H1 (cell line): ENCODE results near the gene WDR26. TPM values are rescaled to one million over a fixed set of nuclear protein-coding genes. Genes with fewer than 3 reads are reported as not detected.

ENCODE experiments used
- CTCF ChIA-PET: fragments of 300-600 bp; sonication (Branson Sonifier 250); formaldehyde crosslinking; loops from one replicate; lab custom pipeline; 2021; ENCODE audit not compliant: partially characterized antibody; lab: Charles Lee
- POLR2A ChIA-PET: fragments of 300-600 bp; sonication (Branson Sonifier 250); formaldehyde crosslinking; loops from one replicate; lab custom pipeline; 2021; ENCODE audit warnings: inconsistent platforms; ENCODE audit not compliant: partially characterized antibody; lab: Charles Lee
- DNase-seq, 2 experiments: peaks; one replicate each; pipeline versions ENCODE4 v3.0.0 to v3.0.0-alpha.2; 2010 to 2022; ENCODE audit warnings: low spot score in 2 of 2, low read depth in 1 of 2, mixed read lengths in 1 of 2
- FAIRE-seq: peaks from 2 replicates; lab custom pipeline; 2011; peaks lifted over from hg19 to GRCh38; lab: Jason Lieb, UNC
- H2AFZ ChIP-seq: 2 replicates; pipeline ENCODE4 v1.8.1; 2012; ENCODE audit warnings: low read length, inconsistent platforms
- H2AK5ac ChIP-seq: 2 replicates; pipeline ENCODE4 v1.6.1; 2013; ENCODE audit warnings: low read depth, low read length
- H2BK120ac ChIP-seq: replicated peaks from 2 replicates; pipeline ENCODE3; 2013; ENCODE audit warnings: low read depth, low read length, inconsistent platforms
- H2BK12ac ChIP-seq: 2 replicates; pipeline ENCODE4 v1.6.1; 2013; ENCODE audit warnings: low read depth, low read length
- H2BK15ac ChIP-seq: 2 replicates; pipeline ENCODE4 v1.6.1; 2013; ENCODE audit warnings: low read length
- H2BK20ac ChIP-seq: 2 replicates; pipeline ENCODE4 v1.6.1; 2013; ENCODE audit warnings: low read length
- H2BK5ac ChIP-seq: 2 replicates; pipeline ENCODE4 v1.6.1; 2013; ENCODE audit warnings: low read depth, low read length
- H3K14ac ChIP-seq: 2 replicates; pipeline ENCODE4 v1.6.1; 2013; ENCODE audit warnings: inconsistent platforms; ENCODE audit not compliant: insufficient read length
- H3K18ac ChIP-seq: 2 replicates; pipeline ENCODE4 v1.6.1; 2013; ENCODE audit warnings: low read length; ENCODE audit errors: extremely low read depth
- H3K23ac ChIP-seq: 2 replicates; pipeline ENCODE4 v1.6.1; 2013; ENCODE audit warnings: inconsistent platforms; ENCODE audit not compliant: insufficient read length
- H3K23me2 ChIP-seq: 2 replicates; pipeline ENCODE4 v1.6.1; 2013; ENCODE audit warnings: low read depth, low read length
- H3K27ac ChIP-seq: 2 replicates; pipeline ENCODE4 v1.6.1; 2011; ENCODE audit warnings: low read depth, low read length, inconsistent platforms
- H3K27me3 ChIP-seq, 4 experiments: replicated peaks in 1 of 4; 1 replicate in 1 of 4; 2 replicates in 3 of 4; pipeline versions ENCODE4 v1.6.1 to v1.8.1; 2011 to 2013; ENCODE audit warnings: low read length in 3 of 4, mild to moderate bottlenecking in 3 of 4, inconsistent platforms in 2 of 4, mixed read lengths in 2 of 4, moderate library complexity in 1 of 4; ENCODE audit not compliant: control insufficient read depth in 3 of 4, insufficient read depth in 3 of 4; ENCODE audit errors: extremely low read depth in 1 of 4
- H3K36me3 ChIP-seq, 4 experiments: 2 replicates each; pipeline versions ENCODE4 v1.6.1 to v1.8.1; 2011 to 2013; ENCODE audit warnings: mild to moderate bottlenecking in 4 of 4, low read length in 3 of 4, moderate library complexity in 2 of 4, control low read depth in 1 of 4, inconsistent platforms in 1 of 4; ENCODE audit not compliant: insufficient read depth in 4 of 4, control insufficient read depth in 2 of 4
- H3K4ac ChIP-seq: replicated peaks from 2 replicates; pipeline ENCODE3; 2013; ENCODE audit warnings: low read length, low read depth, mixed read lengths, inconsistent platforms; ENCODE audit not compliant: insufficient read length
- H3K4me1 ChIP-seq, 4 experiments: replicated peaks in 1 of 4; 1 replicate in 1 of 4; 2 replicates in 3 of 4; pipeline versions ENCODE4 v1.6.1 to v1.8.1; 2011 to 2013; ENCODE audit warnings: low read length in 3 of 4, inconsistent platforms in 2 of 4, mixed read lengths in 1 of 4; ENCODE audit not compliant: insufficient read depth in 4 of 4, control insufficient read depth in 3 of 4
- H3K4me2 ChIP-seq, 2 experiments: 2 replicates each; pipeline versions ENCODE4 v1.6.1 to v1.8.1; 2011 to 2013; ENCODE audit warnings: low read depth in 2 of 2, low read length in 2 of 2, control low read depth in 1 of 2, inconsistent platforms in 1 of 2, mild to moderate bottlenecking in 1 of 2; ENCODE audit not compliant: insufficient read depth in 1 of 2
- H3K4me3 ChIP-seq, 4 experiments: fragments of 200-600, 300-600 bp in 1 of 4; sonication (generic), shearing (Covaris generic), sonication (Bioruptor Twin) in 1 of 4; 2 replicates each; pipeline versions ENCODE4 v1.5.1 to v1.8.1; 2011 to 2016; ENCODE audit warnings: low read length in 4 of 4, low read depth in 3 of 4, control low read depth in 2 of 4, inconsistent platforms in 2 of 4, mild to moderate bottlenecking in 2 of 4, mixed read lengths in 1 of 4, moderate library complexity in 1 of 4; ENCODE audit not compliant: insufficient read depth in 2 of 4; ENCODE audit errors: extremely low read depth in 1 of 4
- H3K56ac ChIP-seq: replicated peaks from 2 replicates; pipeline ENCODE3; 2013; ENCODE audit warnings: low read depth, mild to moderate bottlenecking, mixed read lengths, low read length, inconsistent platforms; ENCODE audit not compliant: insufficient read length
- H3K79me1 ChIP-seq: 2 replicates; pipeline ENCODE4 v1.6.1; 2013; ENCODE audit warnings: low read depth, low read length, control low read depth
- H3K79me2 ChIP-seq, 2 experiments: 2 replicates each; pipeline versions ENCODE4 v1.6.1 to v1.8.1; 2012 to 2013; ENCODE audit warnings: low read length in 2 of 2, mild to moderate bottlenecking in 2 of 2, inconsistent platforms in 1 of 2; ENCODE audit not compliant: insufficient read depth in 2 of 2, control insufficient read depth in 1 of 2
- H3K9ac ChIP-seq, 4 experiments: replicated peaks in 1 of 4; 1 replicate in 1 of 4; 2 replicates in 3 of 4; pipeline versions ENCODE4 v1.6.1 to v1.8.1; 2011 to 2013; ENCODE audit warnings: low read depth in 3 of 4, low read length in 3 of 4, control low read depth in 2 of 4, mild to moderate bottlenecking in 2 of 4, moderate library complexity in 2 of 4, inconsistent platforms in 1 of 4; ENCODE audit errors: extremely low read depth in 1 of 4
- H3K9me3 ChIP-seq, 2 experiments: 2 replicates each; pipeline versions ENCODE4 v1.6.1 to v1.8.1; 2012 to 2013; ENCODE audit warnings: mild to moderate bottlenecking in 2 of 2, moderate library complexity in 2 of 2, control low read depth in 1 of 2, inconsistent platforms in 1 of 2, low read depth in 1 of 2, low read length in 1 of 2, mixed read lengths in 1 of 2; ENCODE audit not compliant: insufficient read depth in 2 of 2
- H4K20me1 ChIP-seq, 2 experiments: replicated peaks in 1 of 2; 2 replicates each; pipeline versions ENCODE3 to v1.8.1; 2011 to 2013; ENCODE audit warnings: inconsistent platforms in 2 of 2, low read length in 2 of 2, mild to moderate bottlenecking in 1 of 2; ENCODE audit not compliant: insufficient read depth in 2 of 2, control insufficient read depth in 1 of 2
- H4K5ac ChIP-seq: 2 replicates; pipeline ENCODE4 v1.6.1; 2013; ENCODE audit warnings: low read length, low read depth, mixed read lengths, inconsistent platforms; ENCODE audit not compliant: insufficient read length
- H4K8ac ChIP-seq: 2 replicates; pipeline ENCODE4 v1.8.0; 2013; ENCODE audit warnings: mild to moderate bottlenecking, moderate library complexity, low read length, inconsistent platforms; ENCODE audit not compliant: insufficient read depth; ENCODE audit errors: extremely low read depth
- H4K91ac ChIP-seq: replicated peaks from 2 replicates; pipeline ENCODE3; 2013; ENCODE audit warnings: low read length, mixed read lengths, inconsistent platforms; ENCODE audit not compliant: insufficient read length
- CTCF ChIP-seq, 3 experiments: IDR thresholded peaks; 1 replicate in 2 of 3; 2 replicates in 1 of 3; pipeline versions ENCODE4 v1.5.1 to v1.6.1; 2011; ENCODE audit warnings: low read length in 3 of 3, mild to moderate bottlenecking in 3 of 3, inconsistent platforms in 2 of 3, low read depth in 1 of 3, moderate library complexity in 1 of 3; ENCODE audit not compliant: insufficient read depth in 1 of 3; ENCODE audit errors: control extremely low read depth in 1 of 3
- E2F6 ChIP-seq: IDR thresholded peaks from 2 replicates; pipeline ENCODE4 v1.6.1; 2012; ENCODE audit warnings: inconsistent platforms
- JUN ChIP-seq: IDR thresholded peaks from 2 replicates; pipeline ENCODE4 v1.6.1; 2011; ENCODE audit warnings: low read depth, mild to moderate bottlenecking, improper control_type of control experiment, low read length
- POLR2AphosphoS5 ChIP-seq: IDR thresholded peaks from 2 replicates; pipeline ENCODE4 v1.6.1; 2011; ENCODE audit warnings: low read depth, low read length
- SIN3A ChIP-seq, 2 experiments: IDR thresholded peaks in 1 of 2; conservative IDR thresholded peaks in 1 of 2; 2 replicates each; pipeline ENCODE4 v1.6.1; 2011 to 2012; ENCODE audit warnings: low read length in 2 of 2, improper control_type of control experiment in 1 of 2, low read depth in 1 of 2, mild to moderate bottlenecking in 1 of 2
- TAF1 ChIP-seq: IDR thresholded peaks from 2 replicates; pipeline ENCODE4 v1.6.1; 2011; ENCODE audit warnings: mild to moderate bottlenecking, low read depth, low read length
- ZNF274 ChIP-seq: IDR thresholded peaks from 2 replicates; pipeline ENCODE4 v1.7.0; 2012; ENCODE audit warnings: low read length, borderline replicate concordance; ENCODE audit errors: extremely low read depth
- WGBS, 2 experiments: shearing (Covaris generic) in 1 of 2; methylation state at CpG; one replicate each; pipeline versions ENCODE4 v1.1.6 to v1.1.7; 2013 to 2015; ENCODE audit warnings: low lambda C conversion rate in 2 of 2, mixed read lengths in 2 of 2, inconsistent platforms in 1 of 2, low coverage in 1 of 2, missing lambda C conversion rate in 1 of 2; ENCODE audit not compliant: insufficient replicate concordance in 2 of 2, insufficient coverage in 1 of 2, insufficient read length in 1 of 2; ENCODE audit errors: extremely low coverage in 1 of 2, missing lambda C conversion rate in 1 of 2; 5-methylcytosine and 5-hydroxymethylcytosine counted together
- polyA plus RNA-seq, 7 experiments: library from polyadenylated mRNA; depleted of rRNA in 3 of 7; stranded (reverse) in 5 of 7; unstranded in 2 of 7; fragments of >200 nt in 5 of 7; fragments of 200-250 nt in 2 of 7; gene quantifications; 1 replicate in 5 of 7; 2 replicates in 1 of 7; 4 replicates in 1 of 7; pipeline versions ENCODE4 v1.2.1 to v1.2.3, GENCODE V29; 2011 to 2013; ENCODE audit warnings: missing spikeins in 2 of 7, mixed read lengths in 2 of 7
- total RNA-seq: library from RNA; stranded (reverse); fragmentation: NEBNext Ultra II Directional; extraction: Animal tissue kit (Norgen Biotek cat#: 25700); gene quantifications from 2 replicates; pipeline ENCODE4 v1.2.1, GENCODE V29; 2021

WDR26 gene
- total and polyA plus RNA-seq, 2 of the 8 experiments (the other 6 are each of a cell fraction or from before 2014, with no cell fraction given) = 18.0 to 72.5 TPM

- 96% methylated on average over 4 of the region's 4 CpGs; no CpG with 5 or more reads in 1 of the 2 experiments for WGBS, 2 experiments
- Histone ChIP-seq H4K8ac (no peak overlapping the region), H3K27me3 (no peaks in the 10 kb centered on the region), H2BK20ac (no peak overlapping the region), H3K36me3 (no peaks in the 10 kb centered on the region), H2BK5ac (no peak overlapping the region), H3K14ac (no peak overlapping the region), H3K23me2 (peaks cover 2% of the 10 kb centered on the region; the same call in 1 of the 2 replicates), H3K79me2 (no peaks in the 10 kb centered on the region), H3K27ac (no peak overlapping the region), H3K9ac (no peak overlapping the region), H3K79me1 (peaks cover 3% of the 10 kb centered on the region; the same call in 1 of the 2 replicates), H2BK12ac (0 out of 2 replicates have a peak overlapping the region, but pooled peaks have one; percentile 4), H2AFZ (no peak overlapping the region), H3K23ac (no peak overlapping the region), H3K4me1 (peaks cover 0 to 10% (median 5%) of the 10 kb centered on the region in 4 experiments; a peak in 6 of 7 replicates), H3K9me3 (no peaks in the 10 kb centered on the region), H4K5ac (no peak overlapping the region), H3K18ac (no peak overlapping the region), H3K4me3 (no peak overlapping the region), H3K4ac (no peak overlapping the region), H2BK120ac (no peak overlapping the region), H3K56ac (no peak overlapping the region), H2BK15ac (no peak overlapping the region), H4K91ac (peak overlapping the region; percentile 72), H4K20me1 (no peaks in the 10 kb centered on the region), H2AK5ac (no peak overlapping the region), H3K4me2 (no peak overlapping the region)
- FAIRE-seq (no peak), DNase-seq (no peak)
- TF ChIP-seq SIN3A (conservative IDR thresholded peaks at IDR 0.05 in 1 of 2, IDR thresholded peaks at IDR 0.05 in 1 of 2; ENCODE audit: low read depth in 1 of 2, low read length in 2 of 2) (no peak), TAF1 (no peak), POLR2AphosphoS5 (no peak), CTCF (IDR thresholded peaks at IDR 0.05; ENCODE audit: control extremely low read depth in 1 of 3, insufficient read depth in 1 of 3, low read depth in 1 of 3, low read length in 3 of 3) (no peak), JUN (no peak), E2F6 (no peak), ZNF274 (no peak)
- POLR2A ChIA-PET = interaction anchor here (0.7 to 2.7 kb wide), 7 partner anchors 11 to 42 kb away, joined by 3 to 11 read pairs (median 6); partner anchors contain the start of gene WDR26
- CTCF ChIA-PET = interaction anchor here (0.6 to 4.9 kb wide), 30 partner anchors 8 to 466 kb away, joined by 3 to 38 read pairs (median 4); partner anchors contain the start of gene WDR26
Measured at GRCh38 chr1:224458296-224458695, 23.7 kb upstream of the WDR26 start.
